WERI-Rb-1 (cell line): Measurements from ENCODE around the gene GP1BB.

ENCODE experiments used
- DNase-seq: peaks from one replicate; pipeline ENCODE4 v3.0.0-alpha.2; 2020
- H3K27ac ChIP-seq: fragments of 250-450 bp; sonication (Bioruptor Pico); 2 replicates; pipeline ENCODE4 v1.5.1; 2020; ENCODE audit warnings: mild to moderate bottlenecking, moderate library complexity
- H3K27me3 ChIP-seq: fragments of 250-450 bp; sonication (Bioruptor Pico); 2 replicates; pipeline ENCODE4 v1.5.1; 2021; ENCODE audit warnings: mild to moderate bottlenecking, low read depth, moderate library complexity; ENCODE audit not compliant: insufficient read depth, severe bottlenecking
- H3K36me3 ChIP-seq: fragments of 250-450 bp; sonication (Bioruptor Pico); 2 replicates; pipeline ENCODE4 v1.5.1; 2020; ENCODE audit warnings: mild to moderate bottlenecking, moderate library complexity
- H3K4me3 ChIP-seq: 2 replicates; pipeline ENCODE4 v1.5.1; 2011; ENCODE audit warnings: low read depth, mild to moderate bottlenecking, control low read depth, low read length
- H3K9me3 ChIP-seq: fragments of 250-450 bp; sonication (Bioruptor Pico); 2 replicates; pipeline ENCODE4 v1.5.1; 2021; ENCODE audit warnings: mild to moderate bottlenecking, moderate library complexity; ENCODE audit not compliant: severe bottlenecking
- CTCF ChIP-seq: IDR thresholded peaks from 2 replicates; pipeline ENCODE4 v1.5.1; 2011; ENCODE audit warnings: low read depth, mild to moderate bottlenecking, control low read depth, inconsistent platforms, low read length

Gene GP1BB

GRCh38 chr22:19686946-19687345 lies 36.4 kb upstream of the GP1BB start:
- no peak for DNase-seq
- no peak overlapping the region for H3K4me3 ChIP-seq
- peaks cover 2% of the 10 kb centered on the region for H3K9me3 ChIP-seq
- H3K36me3 ChIP-seq = no peaks in the 10 kb centered on the region
- no peak for TF ChIP-seq CTCF
- peaks cover 52% of the 10 kb centered on the region for H3K27me3 ChIP-seq
- no peak overlapping the region for H3K27ac ChIP-seq

GRCh38 chr22:19687561-19688300 lies 35.6 kb upstream of the GP1BB start:
- Histone ChIP-seq H3K27ac (no peak overlapping the region), H3K4me3 (no peak overlapping the region), H3K27me3 (peaks cover 55% of the 10 kb centered on the region), H3K9me3 (peaks cover 2% of the 10 kb centered on the region), H3K36me3 (no peaks in the 10 kb centered on the region)
- no peak for TF ChIP-seq CTCF
- DNase-seq = no peak

GRCh38 chr22:19688301-19689290 lies 34.7 kb upstream of the GP1BB start:
- no peak overlapping the region for H3K4me3 ChIP-seq
- H3K27ac ChIP-seq = no peak overlapping the region
- no peak for TF ChIP-seq CTCF
- H3K9me3 ChIP-seq = peaks cover 2% of the 10 kb centered on the region
- no peaks in the 10 kb centered on the region for H3K36me3 ChIP-seq
- H3K27me3 ChIP-seq = peaks cover 57% of the 10 kb centered on the region
- no peak for DNase-seq

- H3K27ac ChIP-seq = no peak overlapping the region
- no peak overlapping the region for H3K4me3 ChIP-seq
- no peak for TF ChIP-seq CTCF
- peaks cover 57% of the 10 kb centered on the region for H3K27me3 ChIP-seq
- no peak for DNase-seq
- H3K9me3 ChIP-seq = peaks cover 2% of the 10 kb centered on the region
- no peaks in the 10 kb centered on the region for H3K36me3 ChIP-seq
Observed at GRCh38 chr22:19689408-19689807, 33.9 kb upstream of the GP1BB start.

GRCh38 chr22:19691007-19691720 lies 32.2 kb upstream of the GP1BB start:
- H3K9me3 ChIP-seq = no peaks in the 10 kb centered on the region
- H3K27me3 ChIP-seq = peaks cover 55% of the 10 kb centered on the region
- no peaks in the 10 kb centered on the region for H3K36me3 ChIP-seq
- no peak overlapping the region for H3K4me3 ChIP-seq
- no peak overlapping the region for H3K27ac ChIP-seq
- no peak for TF ChIP-seq CTCF
- no peak for DNase-seq
